ENCODE data around the gene USP20.
"Not testable (repeated sequence)": the region's sequence is repeated elsewhere in the genome, so short reads cannot be mapped to it uniquely, and the experiment has no call there.

The USP20 gene

DNA sequence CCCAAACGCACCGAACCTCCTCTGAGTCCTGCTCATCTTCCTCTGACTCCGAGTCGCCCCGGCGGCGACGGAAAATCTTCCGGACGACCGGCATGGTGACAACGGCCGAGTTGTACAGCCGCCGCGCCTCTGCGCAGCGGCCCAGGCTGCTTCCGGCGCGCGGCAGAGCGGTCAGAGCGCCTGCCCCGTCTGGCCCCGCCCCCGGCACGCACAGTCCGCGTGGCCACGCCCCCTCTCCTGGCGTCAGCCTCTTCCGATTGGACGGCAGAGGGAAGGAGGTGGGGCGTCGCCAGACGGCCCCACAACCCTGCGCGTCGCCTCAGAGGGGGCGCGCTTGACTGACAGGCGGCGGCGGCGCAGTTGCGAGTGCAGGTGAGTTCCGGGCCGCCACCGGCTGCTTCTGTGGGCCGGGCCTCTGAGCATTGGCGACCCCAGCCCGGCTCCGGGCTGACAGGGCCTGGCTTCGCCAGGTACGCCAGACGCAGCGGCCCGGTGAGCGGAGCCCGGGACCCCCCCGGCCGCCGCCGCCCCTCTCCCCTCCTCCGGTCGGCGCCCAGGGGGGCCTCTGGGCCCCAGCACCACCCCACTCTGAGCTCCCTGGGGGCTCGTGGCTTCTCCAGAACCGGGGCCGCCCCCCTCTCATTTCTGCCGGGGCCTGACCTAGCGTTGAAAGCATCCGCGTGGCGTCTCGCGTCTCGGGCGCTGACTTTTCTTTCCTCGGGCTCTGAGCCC is at the start of gene USP20, which contains the start of gene C9orf78:
Gene USP20 (plus strand): TSS at position 331 of the 732 bp plus-strand sequence. CDS start 17,098 bp downstream, outside the sequence.
Gene C9orf78 (minus strand): TSS at position 148 of the 732 bp plus-strand sequence. CDS start 54 bp downstream, at position 94.
- no peaks in the 10 kb centered on the region for H3K9me3 Mint-ChIP-seq
- H3K27ac Mint-ChIP-seq = peak within 1 kb of the TSS; percentile 97 to 98
- no peaks in the 10 kb centered on the region for H3K27me3 Mint-ChIP-seq
- DNase-seq (peak; percentile 98), ATAC-seq (peak; percentile 91)
- peak within 1 kb of the TSS; percentile 93 to 96 for H3K4me3 Mint-ChIP-seq
- H3K4me1 Mint-ChIP-seq = peaks cover 57% of the 10 kb centered on the region

DNA sequence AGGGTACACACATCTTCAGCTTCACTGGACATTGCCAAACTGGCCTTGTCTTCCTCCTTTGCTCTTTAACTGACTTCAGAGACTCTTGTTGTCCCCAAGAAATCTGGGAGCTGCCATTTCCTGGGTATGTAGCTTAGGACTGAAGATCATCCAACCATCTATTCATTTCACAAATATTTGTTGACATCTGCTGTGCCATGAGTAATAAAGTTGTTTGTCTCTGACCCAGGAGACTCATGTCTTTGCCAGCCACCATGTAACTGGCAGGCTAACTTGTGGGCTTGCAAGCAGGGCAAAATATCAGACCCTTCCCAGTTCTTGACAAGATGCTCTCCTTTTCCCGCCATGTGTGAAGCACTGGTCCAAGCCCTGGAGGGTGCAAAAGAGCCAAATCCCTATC is 49.4 kb upstream of the USP20 start:
- DNase-seq (no peak), ATAC-seq (no peak)
- peaks cover 27% of the 10 kb centered on the region for H3K27me3 Mint-ChIP-seq
- peaks cover 16% of the 10 kb centered on the region for H3K4me1 Mint-ChIP-seq
- H3K27ac Mint-ChIP-seq = no peak overlapping the region
- no peak overlapping the region for H3K4me3 Mint-ChIP-seq
- no peaks in the 10 kb centered on the region for H3K9me3 Mint-ChIP-seq

DNA sequence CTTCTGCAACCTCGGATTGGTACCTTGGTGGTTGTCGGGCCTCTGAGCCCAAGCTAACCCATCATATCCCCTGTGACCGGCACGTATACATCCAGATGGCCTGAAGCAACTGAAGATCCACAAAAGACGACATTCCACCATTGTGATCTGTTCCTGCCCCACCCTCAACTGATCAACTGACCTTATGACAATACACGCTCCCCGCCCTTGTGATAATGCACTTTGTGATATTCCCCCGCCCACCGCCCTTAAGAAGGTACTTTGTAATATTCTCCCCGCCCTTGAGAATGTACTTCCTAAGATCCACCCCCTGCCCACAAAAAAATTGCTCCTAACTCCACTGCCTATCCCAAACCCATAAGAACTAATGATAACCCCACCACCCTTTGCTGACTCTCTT is 48.8 kb upstream of the USP20 start:
- Mint-ChIP-seq H3K4me1 (peaks cover 12% of the 10 kb centered on the region), H3K4me3 (no peak overlapping the region), H3K9me3 (no peaks in the 10 kb centered on the region), H3K27ac (no peak overlapping the region), H3K27me3 (peaks cover 27% of the 10 kb centered on the region)
- ATAC-seq (no peak), DNase-seq (no peak)

DNA sequence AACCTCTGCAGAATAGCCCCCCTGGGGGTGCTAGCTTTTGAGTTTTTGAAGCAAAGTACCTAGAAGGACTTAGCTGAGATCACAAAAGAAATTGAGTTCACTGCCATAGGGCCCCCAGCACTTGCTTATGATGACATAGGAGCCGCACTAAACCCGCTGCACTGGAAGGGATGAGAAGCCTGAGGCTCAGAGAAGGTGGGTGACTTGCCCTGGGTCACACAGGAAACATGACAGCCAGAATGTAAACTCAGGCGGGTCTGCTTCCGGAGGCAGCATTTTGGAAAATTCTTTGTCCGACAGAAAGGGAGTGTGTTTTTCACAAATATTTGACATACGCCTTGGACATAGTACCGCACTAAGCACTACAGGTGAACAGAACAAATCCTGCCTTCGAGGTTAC is 40.7 kb upstream of the USP20 start:
- Mint-ChIP-seq H3K27ac (no peak overlapping the region), H3K4me3 (no peak overlapping the region), H3K4me1 (peaks cover 6% of the 10 kb centered on the region), H3K9me3 (no peaks in the 10 kb centered on the region), H3K27me3 (no peaks in the 10 kb centered on the region)
- no peak for DNase-seq
- no peak for ATAC-seq

DNA sequence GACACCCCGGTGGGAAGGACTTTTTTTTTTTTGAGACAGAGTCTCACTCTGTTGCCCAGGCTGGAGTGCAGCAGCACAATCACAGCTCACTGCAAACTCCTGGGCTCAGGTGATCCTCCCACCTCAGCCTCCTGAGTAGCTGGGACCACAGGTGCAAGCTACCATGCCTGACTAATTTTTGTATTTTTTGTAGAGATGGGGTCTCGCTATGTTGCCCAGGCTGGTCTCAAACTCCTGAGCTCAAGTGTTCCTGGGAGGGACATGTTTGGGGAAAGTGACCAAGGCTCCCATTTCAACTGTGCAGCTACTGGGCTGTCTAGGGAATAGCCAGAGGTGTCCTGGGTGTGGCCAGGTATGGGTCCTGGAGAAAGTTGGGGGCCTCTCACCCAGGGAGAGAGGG is 39.2 kb upstream of the USP20 start:
- not testable (repeated sequence) for H3K4me1 Mint-ChIP-seq, H3K9me3 Mint-ChIP-seq

DNA sequence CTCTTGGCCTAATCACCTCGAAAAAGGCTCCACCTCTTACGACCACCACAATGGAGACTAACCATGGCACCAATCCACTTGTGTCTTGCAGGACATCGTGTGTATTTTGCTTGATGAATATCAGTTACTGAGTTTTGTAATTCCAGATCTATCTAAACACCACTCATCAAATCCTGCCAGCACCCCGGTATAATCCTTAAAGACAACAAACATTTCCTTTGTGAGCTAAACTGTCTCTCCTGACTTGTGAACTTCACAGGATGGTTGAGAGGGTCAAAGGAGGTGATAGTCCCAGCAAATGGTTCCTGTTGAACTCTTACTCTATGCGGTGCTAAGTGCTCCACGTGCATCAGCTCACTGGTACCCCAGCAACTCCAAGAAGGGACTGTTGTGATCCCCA is 36.3 kb upstream of the USP20 start:
- Mint-ChIP-seq H3K27ac (no peak overlapping the region), H3K4me1 (peaks cover 2% of the 10 kb centered on the region), H3K4me3 (no peak overlapping the region), H3K27me3 (no peaks in the 10 kb centered on the region), H3K9me3 (no peaks in the 10 kb centered on the region)
- DNase-seq = no peak
- ATAC-seq = no peak

More for the DNA sequence above, 39.2 kb upstream of the USP20 start:
- not testable (repeated sequence) for H3K27me3 Mint-ChIP-seq, ATAC-seq, DNase-seq, H3K4me3 Mint-ChIP-seq, H3K27ac Mint-ChIP-seq

DNA sequence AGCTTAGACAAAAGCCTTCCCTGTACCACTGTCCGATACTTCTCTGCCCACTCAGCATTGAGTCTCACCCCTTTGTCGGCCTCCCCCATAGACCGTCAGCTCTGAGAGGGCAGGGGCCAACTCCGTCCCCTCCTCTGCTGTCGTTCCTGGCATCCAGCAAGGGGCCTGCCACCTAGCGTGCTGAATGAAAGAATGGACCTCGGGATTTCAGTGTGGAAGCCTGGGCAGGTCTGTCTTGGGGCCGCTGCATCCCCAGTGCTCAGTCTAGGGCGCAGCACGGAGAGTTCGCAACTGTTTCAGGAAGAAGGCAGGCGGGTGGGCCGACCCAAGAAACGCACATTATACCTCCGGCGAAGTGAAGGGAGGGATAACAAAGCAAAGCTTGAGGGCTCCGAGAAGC is 33.8 kb upstream of the USP20 start:
- H3K27me3 Mint-ChIP-seq = no peaks in the 10 kb centered on the region

DNA sequence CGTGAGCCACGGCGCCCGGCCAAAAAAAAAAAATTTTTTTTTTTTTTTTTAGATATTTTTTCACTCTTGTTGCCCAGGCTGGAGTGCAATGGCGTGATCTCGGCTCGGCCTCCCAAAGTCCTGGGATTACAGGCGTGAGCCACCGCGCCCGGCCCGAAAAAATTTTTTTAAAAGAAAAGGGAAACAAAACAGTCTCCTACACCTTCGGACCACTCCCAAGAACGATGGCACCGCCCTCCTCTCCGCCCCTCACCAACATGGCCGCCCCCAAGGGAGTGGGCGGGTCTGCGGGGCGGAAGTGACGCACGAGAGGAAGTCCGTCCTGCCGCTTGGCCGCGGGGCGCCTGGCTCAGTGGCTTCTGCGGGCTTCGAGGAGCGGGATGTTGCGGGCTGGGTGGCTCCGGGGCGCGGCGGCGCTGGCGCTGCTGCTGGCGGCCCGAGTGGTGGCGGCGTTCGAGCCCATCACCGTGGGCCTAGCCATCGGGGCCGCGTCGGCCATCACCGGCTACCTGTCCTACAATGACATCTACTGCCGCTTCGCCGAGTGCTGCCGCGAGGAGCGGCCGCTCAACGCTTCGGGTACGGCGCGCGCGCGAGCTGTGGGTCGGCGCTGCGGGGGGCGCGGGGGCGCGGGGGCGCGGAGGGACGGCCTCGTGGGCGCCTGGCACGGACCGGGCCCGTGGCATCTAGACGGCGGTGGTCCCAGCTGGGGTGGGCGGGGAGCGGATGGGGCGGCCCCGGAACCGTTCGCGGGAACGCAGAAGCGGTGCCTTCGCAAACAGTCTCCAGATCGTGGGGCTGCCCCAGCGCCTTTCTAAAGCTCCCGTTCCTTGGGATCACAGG is 32.2 kb upstream of the USP20 start, which contains the start of gene TOR1B:
Gene TOR1B (plus strand): TSS at position 352 of the 843 bp plus-strand sequence. CDS start 29 bp downstream, at position 381.
- H3K4me1 Mint-ChIP-seq = peaks cover 31% of the 10 kb centered on the region
- peak within 1 kb of the TSS; percentile 96 for H3K27ac Mint-ChIP-seq
- no peaks in the 10 kb centered on the region for H3K9me3 Mint-ChIP-seq
- H3K27me3 Mint-ChIP-seq = no peaks in the 10 kb centered on the region
- peak; percentile 94 for ATAC-seq
- peak; percentile 94 for DNase-seq
- H3K4me3 Mint-ChIP-seq = peak within 1 kb of the TSS; percentile 91 to 92

More for the DNA sequence above, 33.8 kb upstream of the USP20 start:
- no peak for DNase-seq
- ATAC-seq = no peak
- H3K4me1 Mint-ChIP-seq = peaks cover 25% of the 10 kb centered on the region
- no peaks in the 10 kb centered on the region for H3K9me3 Mint-ChIP-seq
- H3K27ac Mint-ChIP-seq = peak overlapping the region; percentile 73 to 74
- peak overlapping the region; percentile 6 to 34 for H3K4me3 Mint-ChIP-seq

DNA sequence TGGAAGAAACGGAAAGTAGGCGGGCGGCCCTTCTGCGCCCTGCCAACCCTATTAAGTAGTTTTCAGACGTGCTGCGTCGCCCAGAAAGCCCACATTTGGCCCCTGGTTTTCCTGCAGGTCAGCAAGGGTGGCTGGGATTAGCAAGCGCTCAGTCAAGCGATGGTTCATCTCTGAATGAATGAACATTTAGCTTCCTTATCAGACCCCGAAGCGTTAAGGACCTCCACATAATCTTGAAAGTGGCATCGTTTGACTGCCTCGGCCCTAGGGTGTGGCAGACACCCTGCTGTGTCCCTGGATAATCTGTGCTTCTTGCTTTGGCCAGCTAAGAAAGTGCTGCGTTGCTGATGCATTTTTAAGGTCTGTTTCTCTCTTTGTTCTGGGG is 31.6 kb upstream of the USP20 start:
- ATAC-seq (peak; percentile 24), DNase-seq (no peak)
- H3K27me3 Mint-ChIP-seq = no peaks in the 10 kb centered on the region
- peaks cover 31% of the 10 kb centered on the region for H3K4me1 Mint-ChIP-seq
- H3K9me3 Mint-ChIP-seq = no peaks in the 10 kb centered on the region
- peak overlapping the region in 1 of 2 donors; percentile 76 for H3K27ac Mint-ChIP-seq
- peak overlapping the region; percentile 91 to 92 for H3K4me3 Mint-ChIP-seq

DNA sequence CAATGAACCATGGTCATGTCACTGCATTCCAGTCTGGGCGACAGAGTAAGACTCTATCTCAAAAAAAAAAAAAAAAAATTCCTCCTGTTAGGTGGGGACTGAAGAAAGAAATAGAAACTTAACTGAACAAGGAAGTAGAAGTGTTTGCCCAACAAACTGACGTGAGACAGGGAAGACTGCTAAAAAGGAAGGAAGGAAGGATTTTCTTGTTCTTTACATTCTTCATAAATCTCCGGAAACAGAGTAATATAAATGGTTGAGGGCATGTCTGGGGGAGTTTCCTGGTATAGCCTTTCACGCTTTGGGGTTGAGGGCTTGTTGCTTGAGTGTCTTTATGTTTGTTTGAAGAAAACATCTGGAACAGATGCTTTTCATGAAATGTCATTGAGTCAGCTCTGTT is 29.2 kb upstream of the USP20 start:
- no peak overlapping the region for H3K4me3 Mint-ChIP-seq
- H3K27ac Mint-ChIP-seq = peak overlapping the region in 1 of 2 donors; percentile 72
- no peak for ATAC-seq
- no peaks in the 10 kb centered on the region for H3K9me3 Mint-ChIP-seq
- DNase-seq = no peak
- peaks cover 48% of the 10 kb centered on the region for H3K4me1 Mint-ChIP-seq
- H3K27me3 Mint-ChIP-seq = no peaks in the 10 kb centered on the region

DNA sequence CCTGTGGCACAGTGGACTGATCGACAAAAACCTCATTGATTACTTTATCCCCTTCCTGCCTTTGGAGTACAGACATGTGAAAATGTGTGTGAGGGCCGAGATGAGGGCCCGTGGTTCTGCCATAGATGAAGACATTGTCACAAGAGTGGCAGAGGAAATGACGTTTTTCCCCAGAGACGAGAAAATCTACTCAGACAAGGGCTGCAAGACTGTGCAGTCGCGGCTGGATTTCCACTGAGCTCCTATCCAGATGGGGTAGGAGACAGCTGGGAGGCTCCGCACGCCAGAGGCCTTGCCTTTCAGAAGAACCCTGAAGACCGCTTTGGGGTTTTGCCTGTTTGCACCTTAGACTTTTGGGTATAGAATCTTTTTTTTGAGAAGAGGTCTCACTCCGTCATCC is 25.9 kb upstream of the USP20 start:
- DNase-seq (no peak), ATAC-seq (no peak)
- H3K9me3 Mint-ChIP-seq = no peaks in the 10 kb centered on the region
- H3K27ac Mint-ChIP-seq = peak overlapping the region; percentile 40 to 94
- no peak overlapping the region for H3K4me3 Mint-ChIP-seq
- H3K4me1 Mint-ChIP-seq = peaks cover 49% of the 10 kb centered on the region
- H3K27me3 Mint-ChIP-seq = no peaks in the 10 kb centered on the region

DNA sequence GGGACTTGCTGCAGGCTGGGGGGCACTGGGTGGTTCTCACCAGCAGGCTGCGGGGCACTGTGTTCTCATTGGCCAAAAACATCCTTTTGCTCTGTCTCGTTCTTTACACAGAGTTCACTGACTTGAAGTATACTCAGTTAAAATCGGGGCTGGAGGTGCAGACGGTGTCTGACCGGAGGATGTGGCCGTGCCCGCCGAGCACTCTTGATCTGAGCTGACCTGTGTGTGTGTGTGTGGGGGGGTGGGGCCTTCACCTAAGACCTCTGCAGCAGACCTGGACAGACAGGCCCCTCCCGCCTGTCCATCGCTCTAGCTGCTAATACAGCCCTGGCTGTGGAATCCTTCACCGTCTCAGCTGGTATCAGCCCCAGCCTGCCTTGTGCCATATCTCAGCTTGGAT is 25.1 kb upstream of the USP20 start:
- Mint-ChIP-seq H3K27ac (no peak overlapping the region), H3K4me3 (no peak overlapping the region), H3K9me3 (no peaks in the 10 kb centered on the region), H3K27me3 (no peaks in the 10 kb centered on the region), H3K4me1 (peaks cover 42% of the 10 kb centered on the region)
- ATAC-seq = no peak
- no peak for DNase-seq

DNA sequence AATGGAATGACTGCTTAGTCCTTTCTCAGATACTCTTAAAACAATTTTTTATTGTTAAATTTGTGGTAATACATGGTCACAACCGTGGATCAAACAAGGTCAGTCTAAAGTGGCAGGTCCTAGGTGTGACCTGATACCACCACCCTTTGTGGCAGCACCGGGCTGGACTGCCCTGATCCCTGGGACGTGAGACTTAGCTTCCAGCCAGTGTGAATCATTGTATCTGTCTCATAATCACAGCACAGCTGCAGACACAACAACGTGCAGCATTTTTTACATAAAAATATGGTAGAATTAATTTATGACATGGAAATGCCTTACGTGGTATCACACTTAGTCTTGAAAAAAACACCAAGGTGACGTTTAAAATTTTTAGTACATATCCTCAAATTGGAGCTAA is 24.5 kb upstream of the USP20 start:
- H3K4me3 Mint-ChIP-seq = no peak overlapping the region
- no peak for DNase-seq
- H3K9me3 Mint-ChIP-seq = no peaks in the 10 kb centered on the region
- H3K4me1 Mint-ChIP-seq = peaks cover 38% of the 10 kb centered on the region
- ATAC-seq = no peak
- peak overlapping the region in 1 of 2 donors; percentile 27 for H3K27ac Mint-ChIP-seq
- no peaks in the 10 kb centered on the region for H3K27me3 Mint-ChIP-seq

DNA sequence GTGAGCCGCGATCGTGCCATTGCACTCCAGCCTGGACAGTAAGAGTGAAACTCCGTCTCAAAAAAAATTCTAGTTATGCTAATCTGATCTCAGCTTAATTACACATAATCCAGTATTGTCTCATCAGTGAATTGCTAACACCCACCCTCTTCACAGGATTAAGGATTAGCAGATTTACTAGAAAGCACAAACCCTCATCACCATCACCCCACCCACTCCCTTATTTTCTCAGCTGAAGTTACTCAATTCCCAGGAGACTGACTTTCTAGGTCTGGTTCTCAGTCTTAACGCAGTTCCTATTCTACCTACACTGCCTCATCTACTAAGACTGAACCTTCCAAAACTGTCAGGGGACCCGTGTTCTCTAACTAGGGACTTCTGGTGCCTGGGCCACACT is 23.3 kb upstream of the USP20 start:
- no peak for ATAC-seq
- Mint-ChIP-seq H3K9me3 (no peaks in the 10 kb centered on the region), H3K4me1 (peaks cover 27% of the 10 kb centered on the region), H3K27ac (no peak overlapping the region), H3K4me3 (no peak overlapping the region), H3K27me3 (no peaks in the 10 kb centered on the region)
- DNase-seq = no peak

DNA sequence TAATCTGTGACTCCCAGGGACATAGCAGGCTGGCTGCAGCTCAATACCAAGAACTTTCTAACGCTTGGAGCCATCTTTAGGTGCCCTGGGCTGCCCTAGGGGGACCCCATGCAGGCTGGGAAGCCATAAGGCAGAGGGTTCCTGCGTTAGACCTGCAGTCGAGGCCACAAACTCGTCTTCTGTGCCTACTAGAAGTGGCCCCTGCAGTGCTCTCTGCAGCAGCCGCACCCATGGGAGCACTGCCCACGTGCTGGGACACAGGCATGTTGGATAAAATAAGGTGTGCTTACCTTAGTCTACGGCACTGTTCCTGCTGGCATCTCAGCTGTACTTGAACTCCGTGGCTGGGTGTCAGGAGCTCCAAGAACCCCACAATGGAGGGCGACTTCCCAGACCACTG is 22.9 kb upstream of the USP20 start:
- Mint-ChIP-seq H3K4me1 (peaks cover 24% of the 10 kb centered on the region), H3K4me3 (no peak overlapping the region), H3K9me3 (no peaks in the 10 kb centered on the region), H3K27me3 (no peaks in the 10 kb centered on the region), H3K27ac (no peak overlapping the region)
- DNase-seq = no peak
- no peak for ATAC-seq

DNA sequence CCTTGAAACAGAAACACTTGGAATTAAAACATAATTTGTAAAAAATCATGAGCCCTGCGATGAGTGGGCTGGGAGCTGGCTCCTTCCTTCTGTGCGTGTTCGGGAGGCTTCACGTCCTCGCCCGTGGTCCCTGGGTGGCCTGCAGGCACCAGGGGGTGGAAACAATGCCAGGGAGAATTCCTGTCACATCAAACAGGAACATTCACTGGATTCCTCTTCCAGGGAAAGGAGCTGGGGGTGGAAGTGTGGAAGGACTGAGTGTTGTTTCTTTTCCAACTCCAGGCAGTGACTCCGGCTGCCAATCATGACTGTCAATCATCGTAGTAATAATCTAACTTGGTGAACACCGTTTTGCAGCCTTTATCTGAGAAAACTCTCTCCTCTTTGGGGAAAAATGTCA is 21.6 kb upstream of the USP20 start:
- H3K4me1 Mint-ChIP-seq = peaks cover 28% of the 10 kb centered on the region
- no peak overlapping the region for H3K27ac Mint-ChIP-seq
- DNase-seq (no peak), ATAC-seq (no peak)
- no peaks in the 10 kb centered on the region for H3K27me3 Mint-ChIP-seq
- no peaks in the 10 kb centered on the region for H3K9me3 Mint-ChIP-seq
- no peak overlapping the region for H3K4me3 Mint-ChIP-seq
